HepG2 (cell line): ENCODE data around the gene HARBI1. TPM values are rescaled to one million over a fixed set of nuclear protein-coding genes. Genes with fewer than 3 reads are reported as not detected.
A peak's percentile ranks its signal among the peaks of the same experiment; 100 is the strongest.

ENCODE experiments used
- ARID2 ChIP-seq: sonication (generic); formaldehyde crosslinking; IDR thresholded peaks from 2 replicates; pipeline ENCODE4 v1.8.1; 2022; ENCODE audit warnings: mild to moderate bottlenecking, missing genetic modification reagents, borderline replicate concordance
- ATF2 ChIP-seq: sonication (generic); formaldehyde crosslinking; IDR thresholded peaks from 2 replicates; pipeline ENCODE4 v1.4.0; 2020; ENCODE audit warnings: missing genetic modification reagents
- FOXP4 ChIP-seq: sonication (generic); formaldehyde crosslinking; IDR thresholded peaks from 2 replicates; pipeline ENCODE4 v1.4.0; 2020; ENCODE audit warnings: missing genetic modification reagents
- POGZ ChIP-seq: sonication (generic); formaldehyde crosslinking; IDR thresholded peaks from 2 replicates; pipeline ENCODE4 v1.4.0; 2020; ENCODE audit warnings: mild to moderate bottlenecking, missing genetic modification reagents
- SAP130 ChIP-seq: IDR thresholded peaks from 2 replicates; pipeline ENCODE4 v1.6.1; 2016; ENCODE audit warnings: low read depth
- TERF1 ChIP-seq: sonication (generic); formaldehyde crosslinking; IDR thresholded peaks from 2 replicates; pipeline ENCODE4 v1.8.0; 2022; ENCODE audit warnings: mild to moderate bottlenecking, missing genetic modification reagents, moderate library complexity
- YEATS2 ChIP-seq: sonication (generic); formaldehyde crosslinking; IDR thresholded peaks from 2 replicates; pipeline ENCODE4 v1.4.0; 2020; ENCODE audit warnings: missing genetic modification reagents, borderline replicate concordance
- ZBTB2 ChIP-seq: sonication (generic); formaldehyde crosslinking; IDR thresholded peaks from 2 replicates; pipeline ENCODE4 v1.8.0; 2022; ENCODE audit warnings: low read depth, missing genetic modification reagents
- ZFY ChIP-seq: sonication (generic); formaldehyde crosslinking; IDR thresholded peaks from 2 replicates; pipeline ENCODE4 v1.4.0; 2020; ENCODE audit warnings: missing genetic modification reagents
- ZHX2 ChIP-seq, 2 experiments: sonication (generic) in 1 of 2; formaldehyde crosslinking in 1 of 2; IDR thresholded peaks; 2 replicates each; pipeline versions ENCODE4 v1.6.1 to v1.9.0; 2014 to 2022; ENCODE audit warnings: antibody characterized with exemption in 1 of 2, borderline replicate concordance in 1 of 2, inconsistent platforms in 1 of 2, low read depth in 1 of 2, missing genetic modification reagents in 1 of 2
- polyA plus RNA-seq, 8 experiments: library from polyadenylated mRNA; depleted of rRNA in 3 of 8; stranded (reverse) in 7 of 8; unstranded in 1 of 8; fragments of >200 nt; fragmentation: Illumina TruSeq in 4 of 8; extraction: Trizol in 4 of 8; gene quantifications; 2 replicates each; pipeline versions ENCODE4 v1.2.1 to v1.2.3, GENCODE V29; 2011 to 2016; ENCODE audit warnings: low read depth in 4 of 8, missing spikeins in 1 of 8, mixed read lengths in 1 of 8; ENCODE audit not compliant: insufficient read depth in 1 of 8
- total RNA-seq, 5 experiments: library from RNA; depleted of rRNA; stranded (reverse); fragments of >200 nt; fragmentation: Illumina TruSeq; extraction: Trizol; gene quantifications; 2 replicates each; pipeline ENCODE4 v1.2.3, GENCODE V29; 2016; ENCODE audit warnings: low read depth in 1 of 5
- TF ChIP-seq, protein P1 (sequence below): sonication (generic); formaldehyde crosslinking; IDR thresholded peaks from 2 replicates; pipeline ENCODE4 v1.5.0; 2020; ENCODE audit warnings: missing genetic modification reagents

The HARBI1 gene
- total and polyA plus RNA-seq, 2 of the 13 experiments (the other 11 are each of a cell fraction or from before 2014, with no cell fraction given): 2.5 to 4.8 TPM

DNA sequence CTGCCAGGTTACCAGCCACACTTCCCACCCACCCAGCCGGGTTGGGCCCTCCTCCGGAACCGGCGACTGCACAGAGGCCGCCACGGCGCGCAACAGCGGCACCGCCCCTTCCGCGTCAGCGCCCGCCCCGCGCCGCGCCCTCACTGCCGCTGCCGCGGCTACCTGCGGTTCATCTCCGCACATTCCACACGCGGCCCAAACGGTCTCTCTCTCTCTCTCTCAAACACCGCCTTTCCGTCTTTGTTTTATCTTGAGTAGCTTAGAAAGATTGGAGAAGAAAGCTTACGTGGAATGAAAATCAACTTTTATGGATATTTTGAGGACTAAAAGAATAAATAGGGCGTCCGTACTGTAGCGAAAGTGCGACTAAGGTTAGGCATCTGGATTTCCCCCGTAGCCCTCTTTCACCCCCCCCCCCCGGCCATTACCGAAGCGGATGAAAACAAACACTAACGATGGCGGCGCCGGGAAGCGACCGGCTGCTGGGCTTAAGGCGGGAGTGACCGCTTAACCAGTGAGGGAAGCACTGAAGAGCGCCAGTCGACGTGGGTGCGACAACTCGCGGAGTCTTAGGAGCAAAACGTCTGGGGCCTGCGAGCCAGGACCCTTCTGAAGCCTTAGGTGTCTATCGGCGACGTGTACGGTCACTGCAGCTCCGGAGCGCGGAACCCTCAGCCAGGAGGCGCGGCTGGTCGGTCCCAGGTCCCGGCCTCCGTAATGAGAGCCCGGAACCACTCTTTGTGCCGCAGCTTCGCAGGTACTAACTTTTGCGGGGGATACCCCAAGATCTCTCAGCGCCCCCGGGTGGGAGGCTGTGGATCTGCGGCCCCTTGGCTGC lies at the start of gene HARBI1, which contains the start of gene ATG13 (continued):
- peak; percentile 57; the same call in 1 of the 2 replicates for TF ChIP-seq ZHX2 (IDR thresholded peaks at IDR 0.05; ENCODE audit: low read depth)
- no peak for TF ChIP-seq ZHX2 (CRISPR knock-in tag; IDR thresholded peaks at IDR 0.05; ENCODE audit: borderline replicate concordance)
- TF ChIP-seq ARID2 (CRISPR knock-in tag): no peak
- 0 out of 2 replicates have a peak, but pooled peaks have one; percentile 32 for TF ChIP-seq ATF2
- TF ChIP-seq POGZ (CRISPR knock-in tag): peak; percentile 51; the same call in 1 of the 2 replicates
- peak; percentile 16 for TF ChIP-seq FOXP4 (CRISPR knock-in tag)
- peak; percentile 93 for TF ChIP-seq SAP130 (CRISPR knock-in tag)
- peak; percentile 92 for TF ChIP-seq ZBTB2 (CRISPR knock-in tag)
- no peak for TF ChIP-seq TERF1
- TF ChIP-seq ZFY (CRISPR knock-in tag): peak; percentile 73
- TF ChIP-seq, protein P1, sequence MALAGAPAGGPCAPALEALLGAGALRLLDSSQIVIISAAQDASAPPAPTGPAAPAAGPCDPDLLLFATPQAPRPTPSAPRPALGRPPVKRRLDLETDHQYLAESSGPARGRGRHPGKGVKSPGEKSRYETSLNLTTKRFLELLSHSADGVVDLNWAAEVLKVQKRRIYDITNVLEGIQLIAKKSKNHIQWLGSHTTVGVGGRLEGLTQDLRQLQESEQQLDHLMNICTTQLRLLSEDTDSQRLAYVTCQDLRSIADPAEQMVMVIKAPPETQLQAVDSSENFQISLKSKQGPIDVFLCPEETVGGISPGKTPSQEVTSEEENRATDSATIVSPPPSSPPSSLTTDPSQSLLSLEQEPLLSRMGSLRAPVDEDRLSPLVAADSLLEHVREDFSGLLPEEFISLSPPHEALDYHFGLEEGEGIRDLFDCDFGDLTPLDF: peak; percentile 82
- TF ChIP-seq YEATS2 (CRISPR knock-in tag): peak; percentile 61
